GM12864 (cell line): ENCODE results near the gene C12orf76.
"Not testable (repeated sequence)": the region's sequence is repeated elsewhere in the genome, so short reads cannot be mapped to it uniquely, and the experiment has no call there.

Experiments used
- DNase-seq: peaks from one replicate; pipeline ENCODE4 v3.0.0-alpha.2; 2011; ENCODE audit warnings: low read depth
- H3K4me3 ChIP-seq: 2 replicates; pipeline ENCODE4 v1.5.1; 2011; ENCODE audit warnings: mild to moderate bottlenecking, low read depth, low read length, control low read depth
- CTCF ChIP-seq: IDR thresholded peaks from 2 replicates; pipeline ENCODE4 v1.5.1; 2011; ENCODE audit warnings: low read depth, mild to moderate bottlenecking, moderate library complexity, low read length, control low read depth, inconsistent platforms; ENCODE audit errors: missing control alignments

C12orf76 gene

GRCh38 chr12:110015132-110015531, 33.2 kb downstream of the C12orf76 start:
- no peak for TF ChIP-seq CTCF
- no peak for DNase-seq
- no peak overlapping the region for H3K4me3 ChIP-seq

- no peak for DNase-seq
- H3K4me3 ChIP-seq: no peak overlapping the region
- TF ChIP-seq CTCF: no peak
Measured at GRCh38 chr12:110012659-110013058, 35.7 kb downstream of the C12orf76 start.

- DNase-seq: no peak
- TF ChIP-seq CTCF: no peak
- H3K4me3 ChIP-seq: peak overlapping the region; percentile 37; the same call in 1 of the 2 replicates
Measured at GRCh38 chr12:110012137-110012536, 36.2 kb downstream of the C12orf76 start.

- H3K4me3 ChIP-seq: peak overlapping the region; percentile 37
- TF ChIP-seq CTCF: no peak
- DNase-seq: no peak
Measured at GRCh38 chr12:110010853-110011723, 37.2 kb downstream of the C12orf76 start.

- not testable (repeated sequence) for DNase-seq
- H3K4me3 ChIP-seq: peak overlapping the region; percentile 32; the same call in 1 of the 2 replicates
Measured at GRCh38 chr12:110008681-110009398, 39.5 kb downstream of the C12orf76 start.

GRCh38 chr12:110007881-110008280, 40.4 kb downstream of the C12orf76 start:
- TF ChIP-seq CTCF: no peak
- no peak overlapping the region for H3K4me3 ChIP-seq
- no peak for DNase-seq

- no peak for TF ChIP-seq CTCF
- no peak for DNase-seq
- no peak overlapping the region; the same call in 1 of the 2 replicates for H3K4me3 ChIP-seq
Measured at GRCh38 chr12:110006115-110006514, 42.2 kb downstream of the C12orf76 start.
